Keratinocyte (primary cell): ENCODE data around the gene CFAP299. TPM values are rescaled to one million over a fixed set of nuclear protein-coding genes. Genes with fewer than 3 reads are reported as not detected.

Experiments used
- DNase-seq: peaks from one replicate; pipeline ENCODE4 v3.0.0-alpha.2; 2011; ENCODE audit warnings: low read depth, missing footprints, low spot score
- FAIRE-seq: peaks from 2 replicates; lab custom pipeline; 2011; peaks lifted over from hg19 to GRCh38; lab: Jason Lieb, UNC
- H2AFZ ChIP-seq: 2 replicates; pipeline ENCODE4 v1.6.0; 2012; ENCODE audit warnings: low read length, control low read depth, inconsistent platforms; ENCODE audit not compliant: control insufficient read depth
- H3K27ac ChIP-seq: 2 replicates; pipeline ENCODE4 v1.5.1; 2011; ENCODE audit warnings: low read length; ENCODE audit not compliant: control insufficient read depth, insufficient read depth
- H3K27me3 ChIP-seq: 3 replicates; pipeline ENCODE4 v1.6.0; 2011; ENCODE audit warnings: low read length; ENCODE audit not compliant: control insufficient read depth, insufficient read depth; ENCODE audit errors: extremely low read depth
- H3K36me3 ChIP-seq, 2 experiments: 2 replicates in 1 of 2; 3 replicates in 1 of 2; pipeline ENCODE4 v1.5.1; 2011; ENCODE audit warnings: low read length in 2 of 2, mild to moderate bottlenecking in 1 of 2; ENCODE audit not compliant: control insufficient read depth in 2 of 2, insufficient read depth in 2 of 2; ENCODE audit errors: extremely low read depth in 1 of 2
- H3K4me1 ChIP-seq: 3 replicates; pipeline ENCODE4 v1.5.1; 2011; ENCODE audit warnings: low read length; ENCODE audit not compliant: control insufficient read depth, insufficient read depth; ENCODE audit errors: extremely low read depth
- H3K4me2 ChIP-seq: 3 replicates; pipeline ENCODE4 v1.6.0; 2011; ENCODE audit warnings: low read depth, low read length; ENCODE audit not compliant: control insufficient read depth, insufficient read depth; ENCODE audit errors: extremely low read depth
- H3K4me3 ChIP-seq, 3 experiments: fragments of 200-600 bp in 1 of 3; sonication (generic) in 1 of 3; 2 replicates in 2 of 3; 3 replicates in 1 of 3; pipeline ENCODE4 v1.5.1; 2011 to 2016; ENCODE audit warnings: low read length in 3 of 3, mild to moderate bottlenecking in 3 of 3, control low read depth in 2 of 3, inconsistent platforms in 1 of 3, low read depth in 1 of 3, mixed read lengths in 1 of 3, mixed run types in 1 of 3, moderate library complexity in 1 of 3; ENCODE audit not compliant: control insufficient read depth in 2 of 3, insufficient read depth in 2 of 3; ENCODE audit errors: extremely low read depth in 1 of 3
- H3K79me2 ChIP-seq: 2 replicates; pipeline ENCODE4 v1.6.0; 2012; ENCODE audit warnings: low read length; ENCODE audit not compliant: control insufficient read depth, insufficient read depth
- H3K9ac ChIP-seq: 3 replicates; pipeline ENCODE4 v1.6.0; 2011; ENCODE audit warnings: low read length; ENCODE audit not compliant: control insufficient read depth, insufficient read depth; ENCODE audit errors: extremely low read depth
- H3K9me1 ChIP-seq: 3 replicates; pipeline ENCODE4 v1.6.0; 2011; ENCODE audit warnings: low read length; ENCODE audit not compliant: control insufficient read depth, insufficient read depth; ENCODE audit errors: extremely low read depth
- H3K9me3 ChIP-seq: 2 replicates; pipeline ENCODE4 v1.5.1; 2012; ENCODE audit warnings: low read depth, low read length; ENCODE audit not compliant: control insufficient read depth
- H4K20me1 ChIP-seq: 3 replicates; pipeline ENCODE4 v1.6.0; 2011; ENCODE audit warnings: low read length; ENCODE audit not compliant: control insufficient read depth, insufficient read depth; ENCODE audit errors: extremely low read depth
- EZH2 ChIP-seq: IDR thresholded peaks from one replicate; pipeline ENCODE4 v1.6.1; 2012; ENCODE audit warnings: inconsistent platforms, mild to moderate bottlenecking, low read length, moderate library complexity
- dilution Hi-C: fragments of 300-500 bp; cut with MboI; formaldehyde crosslinking; loops from one replicate; pipeline ENCODE4 v1.7.0; 2020; ENCODE audit warnings: low sequenced_read_pairs; ENCODE audit not compliant: extremely low pct_ligation_motif_present
- polyA plus RNA-seq, 5 experiments: library from polyadenylated mRNA; depleted of rRNA in 3 of 5; stranded (reverse) in 3 of 5; stranded (forward) in 1 of 5; unstranded in 1 of 5; fragments of >200 nt; gene quantifications; 1 replicate in 1 of 5; 2 replicates in 3 of 5; 3 replicates in 1 of 5; pipeline versions ENCODE4 v1.2.1 to v1.2.3, GENCODE V29; 2011 to 2012; ENCODE audit warnings: missing spikeins in 2 of 5, low read depth in 1 of 5, low replicate concordance in 1 of 5
- TF ChIP-seq, protein P1 (sequence below), 3 experiments: IDR thresholded peaks in 1 of 3; conservative IDR thresholded peaks in 1 of 3; optimal IDR thresholded peaks in 1 of 3; 2 replicates in 2 of 3; 3 replicates in 1 of 3; pipeline versions ENCODE3 to v1.5.1; 2011; ENCODE audit warnings: low read length in 3 of 3, mild to moderate bottlenecking in 3 of 3, moderate library complexity in 2 of 3, control low read depth in 1 of 3, inconsistent platforms in 1 of 3; ENCODE audit not compliant: insufficient read depth in 2 of 3; ENCODE audit errors: extremely low read depth in 1 of 3

Gene CFAP299
- polyA plus RNA-seq, 1 donor (not counting 4 experiments of a cell fraction or from before 2014, with no cell fraction given) = 0.14 TPM

DNA sequence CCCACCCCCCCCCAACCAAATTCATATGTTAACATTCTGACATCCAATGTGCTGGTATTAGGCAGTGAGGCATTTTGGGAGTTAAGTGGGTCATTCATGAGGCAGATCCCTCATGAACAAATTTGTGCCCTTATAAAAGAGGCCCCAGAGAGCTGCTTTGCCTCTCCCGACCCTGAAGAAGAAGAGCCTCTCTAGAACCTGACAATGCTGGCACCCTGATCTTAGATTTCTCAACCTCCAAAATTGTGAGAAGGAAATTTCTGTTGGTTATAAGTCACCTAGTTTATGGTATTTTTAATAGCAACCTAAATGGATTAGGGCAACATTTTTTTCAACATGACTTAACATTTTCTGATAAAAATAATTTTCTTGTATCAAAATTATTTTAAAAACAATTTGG, 296.3 kb downstream of the CFAP299 start:
- Histone ChIP-seq H3K9me1 (no peaks in the 10 kb centered on the region), H3K27ac (no peak overlapping the region), H3K9me3 (no peaks in the 10 kb centered on the region), H3K4me3 (no peak overlapping the region), H3K4me1 (no peaks in the 10 kb centered on the region), H2AFZ (no peak overlapping the region), H3K27me3 (no peaks in the 10 kb centered on the region), H3K9ac (no peak overlapping the region), H4K20me1 (no peaks in the 10 kb centered on the region), H3K4me2 (no peak overlapping the region), H3K36me3 (no peaks in the 10 kb centered on the region), H3K79me2 (no peaks in the 10 kb centered on the region)
- FAIRE-seq (no peak), DNase-seq (no peak)
- dilution Hi-C loops = no loop called here
- TF ChIP-seq EZH2 = no peak
- TF ChIP-seq, protein P1, sequence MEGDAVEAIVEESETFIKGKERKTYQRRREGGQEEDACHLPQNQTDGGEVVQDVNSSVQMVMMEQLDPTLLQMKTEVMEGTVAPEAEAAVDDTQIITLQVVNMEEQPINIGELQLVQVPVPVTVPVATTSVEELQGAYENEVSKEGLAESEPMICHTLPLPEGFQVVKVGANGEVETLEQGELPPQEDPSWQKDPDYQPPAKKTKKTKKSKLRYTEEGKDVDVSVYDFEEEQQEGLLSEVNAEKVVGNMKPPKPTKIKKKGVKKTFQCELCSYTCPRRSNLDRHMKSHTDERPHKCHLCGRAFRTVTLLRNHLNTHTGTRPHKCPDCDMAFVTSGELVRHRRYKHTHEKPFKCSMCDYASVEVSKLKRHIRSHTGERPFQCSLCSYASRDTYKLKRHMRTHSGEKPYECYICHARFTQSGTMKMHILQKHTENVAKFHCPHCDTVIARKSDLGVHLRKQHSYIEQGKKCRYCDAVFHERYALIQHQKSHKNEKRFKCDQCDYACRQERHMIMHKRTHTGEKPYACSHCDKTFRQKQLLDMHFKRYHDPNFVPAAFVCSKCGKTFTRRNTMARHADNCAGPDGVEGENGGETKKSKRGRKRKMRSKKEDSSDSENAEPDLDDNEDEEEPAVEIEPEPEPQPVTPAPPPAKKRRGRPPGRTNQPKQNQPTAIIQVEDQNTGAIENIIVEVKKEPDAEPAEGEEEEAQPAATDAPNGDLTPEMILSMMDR (optimal IDR thresholded peaks at IDR 0.05 in 1 of 3, IDR thresholded peaks at IDR 0.05 in 1 of 3, conservative IDR thresholded peaks at IDR 0.05 in 1 of 3; ENCODE audit: extremely low read depth in 1 of 3, insufficient read depth in 2 of 3, low read length in 3 of 3) = no peak

DNA sequence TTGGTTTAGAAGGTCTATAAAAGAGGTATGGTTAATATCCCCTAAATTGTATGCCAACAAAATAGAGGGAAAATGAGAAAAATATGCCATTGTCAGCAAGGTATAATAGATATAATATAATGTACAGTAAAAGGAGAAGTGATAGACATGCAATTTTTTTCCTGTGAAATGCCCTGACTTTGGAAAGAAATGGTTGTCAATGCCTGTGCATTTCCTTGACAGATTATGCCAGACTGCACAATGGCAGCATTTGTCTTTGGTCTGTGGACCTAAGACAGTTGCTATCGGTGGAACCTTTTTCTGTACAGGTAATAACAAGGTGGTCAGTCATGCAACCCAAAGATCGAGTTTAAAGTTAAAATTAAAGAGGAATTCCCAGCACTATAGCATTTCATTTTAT, 301.7 kb downstream of the CFAP299 start:
- Histone ChIP-seq H4K20me1 (no peaks in the 10 kb centered on the region), H3K27ac (no peak overlapping the region), H3K9me3 (no peaks in the 10 kb centered on the region), H3K9ac (no peak overlapping the region), H3K36me3 (no peaks in the 10 kb centered on the region), H2AFZ (no peak overlapping the region), H3K4me2 (no peak overlapping the region), H3K79me2 (no peaks in the 10 kb centered on the region), H3K4me3 (no peak overlapping the region), H3K9me1 (no peaks in the 10 kb centered on the region), H3K27me3 (no peaks in the 10 kb centered on the region), H3K4me1 (no peaks in the 10 kb centered on the region)
- dilution Hi-C loops = no loop called here
- DNase-seq = no peak
- no peak for FAIRE-seq
- TF ChIP-seq, protein P1 (optimal IDR thresholded peaks at IDR 0.05 in 1 of 3, IDR thresholded peaks at IDR 0.05 in 1 of 3, conservative IDR thresholded peaks at IDR 0.05 in 1 of 3; ENCODE audit: extremely low read depth in 1 of 3, insufficient read depth in 2 of 3, low read length in 3 of 3) = no peak
- TF ChIP-seq EZH2 = no peak
